Tibial nerve (tissue), 4 donors: ENCODE results near the gene SLC44A2. TPM values are rescaled to one million over a fixed set of nuclear protein-coding genes. Genes with fewer than 3 reads are reported as not detected.

Experiments used
- DNase-seq, 2 donors: peaks; one replicate each; pipeline ENCODE4 v3.0.0-alpha.2; 2019; ENCODE audit warnings: low spot score in 2 of 2
- H3K27ac ChIP-seq, 4 donors: fragments of 200-600 bp; sonication (generic) in 3 of 4; one replicate each; pipeline ENCODE4 v1.5.1; 2017 to 2019; ENCODE audit warnings: mild to moderate bottlenecking in 1 of 4
- H3K27me3 ChIP-seq, 2 donors: fragments of 200-600 bp; sonication (generic) in 1 of 2; one replicate each; pipeline versions ENCODE4 v1.5.1 to v1.6.0; 2017 to 2019
- H3K36me3 ChIP-seq, 3 donors: fragments of 200-600 bp; sonication (generic); one replicate each; pipeline ENCODE4 v1.5.1; 2018 to 2019
- H3K4me1 ChIP-seq, 4 donors: fragments of 200-600 bp; sonication (generic) in 3 of 4; one replicate each; pipeline ENCODE4 v1.5.1; 2017 to 2019
- H3K4me3 ChIP-seq, 4 donors: fragments of 200-600 bp; sonication (generic) in 3 of 4; one replicate each; pipeline ENCODE4 v1.5.1; 2017 to 2019; ENCODE audit warnings: mild to moderate bottlenecking in 1 of 4, moderate library complexity in 1 of 4
- H3K9me3 ChIP-seq, 4 donors: fragments of 200-600 bp; sonication (generic) in 3 of 4; one replicate each; pipeline ENCODE4 v1.5.1; 2017 to 2019
- CTCF ChIP-seq, 5 experiments: fragments of 200-600 bp in 3 of 5; fragments of 450-650 bp in 2 of 5; sonication (generic) in 3 of 5; IDR thresholded peaks; one replicate each; pipeline ENCODE4 v1.5.1; 2016 to 2019; ENCODE audit warnings: antibody characterized with exemption in 5 of 5, mild to moderate bottlenecking in 3 of 5, moderate library complexity in 2 of 5
- EP300 ChIP-seq, 2 donors: sonication (generic); formaldehyde crosslinking; IDR thresholded peaks; one replicate each; pipeline ENCODE4 v1.6.1; 2017; ENCODE audit warnings: antibody characterized with exemption in 2 of 2, mild to moderate bottlenecking in 1 of 2
- POLR2A ChIP-seq, 2 donors: fragments of 450-650 bp; IDR thresholded peaks; one replicate each; pipeline ENCODE4 v1.6.1; 2017; ENCODE audit warnings: antibody characterized with exemption in 2 of 2, mild to moderate bottlenecking in 2 of 2, moderate library complexity in 2 of 2
- WGBS, 2 donors: methylation state at CpG; one replicate each; pipeline ENCODE4 v1.1.5; 2018; 5-methylcytosine and 5-hydroxymethylcytosine counted together
- total RNA-seq, 4 donors: library from RNA; depleted of rRNA; stranded (reverse); fragments of >200 nt; gene quantifications; one replicate each; pipeline ENCODE4 v1.1.0, GENCODE V29; 2016

SLC44A2 gene
- total RNA-seq, 4 donors from 2014 or later = 104 to 193 (median 132) TPM

GRCh38 chr19:10620786-10621185 is 4.6 kb upstream of the SLC44A2 start:
- no peaks in the 10 kb centered on the region for H3K9me3 ChIP-seq
- TF ChIP-seq EP300 (IDR thresholded peaks at IDR 0.05) (no peak), POLR2A (IDR thresholded peaks at IDR 0.05) (no peak), CTCF (IDR thresholded peaks at IDR 0.05) (no peak)
- H3K4me1 ChIP-seq = peaks cover 0 to 79% (median 20%) of the 10 kb centered on the region in 4 donors
- no peak for DNase-seq
- H3K36me3 ChIP-seq = peaks cover 0 to 7% (median 0%) of the 10 kb centered on the region in 3 donors
- WGBS, 2 donors = 93 to 96% methylated on average over 4 of the region's 4 CpGs
- H3K4me3 ChIP-seq = no peak overlapping the region
- peak overlapping the region in 2 of 4 donors; percentile 1 to 29 for H3K27ac ChIP-seq
- H3K27me3 ChIP-seq = no peaks in the 10 kb centered on the region

DNA sequence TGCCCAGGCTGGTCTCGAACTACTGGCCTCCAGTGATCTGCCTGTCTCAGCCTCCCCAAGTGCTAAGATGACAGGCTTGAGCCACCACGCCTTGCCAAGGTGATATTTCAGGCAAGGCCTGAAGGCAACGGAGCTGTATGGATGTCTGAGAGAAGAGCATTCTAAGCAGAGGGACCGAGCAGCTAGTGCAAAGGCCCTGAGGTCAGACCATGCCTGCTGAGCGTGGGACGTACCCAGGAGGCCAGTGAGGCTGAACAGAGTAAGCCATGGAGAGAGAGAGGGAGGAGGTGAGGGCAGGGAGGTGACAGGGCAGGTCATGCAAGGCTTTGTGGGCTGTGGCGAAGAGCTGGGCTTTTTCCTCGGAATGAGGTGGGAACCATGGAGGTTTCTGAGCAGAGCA is 3.4 kb upstream of the SLC44A2 start:
- DNase-seq = no peak
- Histone ChIP-seq H3K4me3 (no peak overlapping the region), H3K4me1 (peaks cover 0 to 79% (median 13%) of the 10 kb centered on the region in 4 donors), H3K9me3 (no peaks in the 10 kb centered on the region), H3K27me3 (no peaks in the 10 kb centered on the region), H3K36me3 (peaks cover 0 to 7% (median 0%) of the 10 kb centered on the region in 3 donors), H3K27ac (peak overlapping the region in 1 of 4 donors; percentile 19)
- no peak for TF ChIP-seq CTCF (IDR thresholded peaks at IDR 0.05)
- TF ChIP-seq POLR2A (IDR thresholded peaks at IDR 0.05) = no peak
- TF ChIP-seq EP300 (IDR thresholded peaks at IDR 0.05) = no peak
- whole genome bisulfite sequencing, 2 donors = 92% methylated on average over 8 of the region's 8 CpGs

GRCh38 chr19:10624585-10624984 is 768 bp upstream of the SLC44A2 start:
- no peaks in the 10 kb centered on the region for H3K27me3 ChIP-seq
- WGBS, 2 donors = 72 to 81% methylated on average over 6 of the region's 6 CpGs
- H3K4me1 ChIP-seq = peaks cover 0 to 74% (median 6%) of the 10 kb centered on the region in 4 donors
- no peak for TF ChIP-seq POLR2A (IDR thresholded peaks at IDR 0.05)
- no peak for TF ChIP-seq EP300 (IDR thresholded peaks at IDR 0.05)
- no peak for TF ChIP-seq CTCF (IDR thresholded peaks at IDR 0.05)
- peaks cover 0 to 33% (median 7%) of the 10 kb centered on the region in 3 donors for H3K36me3 ChIP-seq
- no peaks in the 10 kb centered on the region for H3K9me3 ChIP-seq
- H3K4me3 ChIP-seq = peak overlapping the region in 2 of 4 donors; percentile 36 to 62
- no peak for DNase-seq
- peak overlapping the region; percentile 92 to 97 (median 94) for H3K27ac ChIP-seq

DNA sequence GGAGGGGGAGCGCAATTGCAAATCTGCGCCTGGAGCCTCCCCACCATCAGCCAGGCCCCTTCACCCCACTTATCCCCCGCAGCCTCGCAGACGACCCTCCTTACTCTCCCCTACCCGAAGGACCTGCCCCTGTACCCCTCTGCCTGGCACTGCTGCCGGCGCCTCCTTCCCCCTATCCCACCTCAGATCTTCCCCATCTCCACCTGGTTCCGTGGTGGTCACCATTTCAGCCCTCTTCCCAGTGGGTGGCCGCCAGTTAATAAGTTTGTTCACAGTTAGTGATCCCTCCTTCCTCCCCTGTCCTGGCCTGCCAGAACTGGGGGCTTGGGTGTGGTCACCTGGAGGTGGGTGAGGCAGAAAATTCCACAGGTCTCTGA is 397 bp downstream of the SLC44A2 start:
- no peaks in the 10 kb centered on the region for H3K9me3 ChIP-seq
- H3K4me3 ChIP-seq = peak overlapping the region; percentile 36 to 63 (median 58)
- TF ChIP-seq CTCF (IDR thresholded peaks at IDR 0.05) (no peak), POLR2A (IDR thresholded peaks at IDR 0.05) (no peak), EP300 (IDR thresholded peaks at IDR 0.05) (no peak)
- DNase-seq = no peak
- H3K4me1 ChIP-seq = peaks cover 0 to 62% (median 6%) of the 10 kb centered on the region in 4 donors
- peak overlapping the region; percentile 92 to 97 (median 94) for H3K27ac ChIP-seq
- H3K27me3 ChIP-seq = no peaks in the 10 kb centered on the region
- 15 to 22% methylated on average over 10 of the region's 10 CpGs for WGBS, 2 donors
- H3K36me3 ChIP-seq = peaks cover 4 to 45% (median 7%) of the 10 kb centered on the region in 3 donors

DNA sequence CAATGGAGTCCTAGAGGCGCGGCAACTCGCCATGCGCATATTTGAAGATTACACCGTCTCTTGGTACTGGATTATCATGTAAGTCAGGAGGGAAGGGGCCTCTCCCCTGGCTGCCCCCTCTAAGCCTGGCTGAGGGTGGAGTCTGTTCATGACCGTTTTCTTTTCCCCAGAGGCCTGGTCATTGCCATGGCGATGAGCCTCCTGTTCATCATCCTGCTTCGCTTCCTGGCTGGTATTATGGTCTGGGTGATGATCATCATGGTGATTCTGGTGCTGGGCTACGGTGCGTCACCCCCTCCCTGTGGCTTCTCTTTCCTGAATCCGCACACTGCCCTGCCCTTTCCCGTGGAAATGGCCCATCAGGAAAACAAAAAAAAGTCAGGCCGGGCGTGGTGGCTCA is 6.5 kb downstream of the SLC44A2 start:
- Histone ChIP-seq H3K27me3 (no peaks in the 10 kb centered on the region), H3K36me3 (peaks cover 4 to 98% (median 34%) of the 10 kb centered on the region in 3 donors), H3K27ac (no peak overlapping the region), H3K4me1 (peaks cover 0 to 28% (median 3%) of the 10 kb centered on the region in 4 donors), H3K9me3 (no peaks in the 10 kb centered on the region), H3K4me3 (no peak overlapping the region)
- no peak for DNase-seq
- TF ChIP-seq CTCF (IDR thresholded peaks at IDR 0.05) (no peak), POLR2A (IDR thresholded peaks at IDR 0.05) (no peak), EP300 (IDR thresholded peaks at IDR 0.05) (no peak)
- 81 to 84% methylated on average over 13 to 14 of the region's 14 CpGs for WGBS, 2 donors
